A673 (cell line): ENCODE data around the gene PEX7.

Experiments
- EZH2 ChIP-seq: fragments of 200-600 bp; sonication (generic); IDR thresholded peaks from 2 replicates; pipeline ENCODE4 v1.6.1; 2017; ENCODE audit warnings: borderline replicate concordance, low read depth, mild to moderate bottlenecking, mixed read lengths, antibody characterized with exemption, low read length; ENCODE audit not compliant: poor library complexity, severe bottlenecking
- TF ChIP-seq, protein P1 (sequence below): fragments of 300-800, 200-600 bp; sonication (generic); conservative IDR thresholded peaks from 2 replicates; pipeline ENCODE4 v1.5.1; 2017; ENCODE audit warnings: low read depth, mild to moderate bottlenecking, antibody characterized with exemption, low read length, moderate library complexity, mixed read lengths

DNA sequence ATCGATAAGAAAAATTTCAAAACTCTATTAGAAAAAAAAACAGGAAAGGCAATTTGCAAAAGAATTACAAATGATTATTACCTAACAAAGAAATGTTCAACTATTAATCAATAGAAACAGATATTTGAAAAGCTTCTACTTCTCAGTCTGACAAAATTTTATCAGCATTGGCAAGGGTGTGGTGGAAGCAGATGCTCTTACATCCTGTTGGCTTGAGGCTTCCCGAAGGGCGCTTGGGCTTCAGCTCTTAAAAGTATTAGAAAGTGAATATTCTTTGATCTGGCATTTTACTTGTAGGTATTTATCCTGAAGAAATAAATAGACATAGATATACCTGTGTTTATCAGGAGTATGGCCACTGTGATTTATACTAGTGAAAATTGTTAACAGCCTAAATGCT is 138.4 kb downstream of the PEX7 start:
- TF ChIP-seq EZH2: no peak
- TF ChIP-seq, protein P1, sequence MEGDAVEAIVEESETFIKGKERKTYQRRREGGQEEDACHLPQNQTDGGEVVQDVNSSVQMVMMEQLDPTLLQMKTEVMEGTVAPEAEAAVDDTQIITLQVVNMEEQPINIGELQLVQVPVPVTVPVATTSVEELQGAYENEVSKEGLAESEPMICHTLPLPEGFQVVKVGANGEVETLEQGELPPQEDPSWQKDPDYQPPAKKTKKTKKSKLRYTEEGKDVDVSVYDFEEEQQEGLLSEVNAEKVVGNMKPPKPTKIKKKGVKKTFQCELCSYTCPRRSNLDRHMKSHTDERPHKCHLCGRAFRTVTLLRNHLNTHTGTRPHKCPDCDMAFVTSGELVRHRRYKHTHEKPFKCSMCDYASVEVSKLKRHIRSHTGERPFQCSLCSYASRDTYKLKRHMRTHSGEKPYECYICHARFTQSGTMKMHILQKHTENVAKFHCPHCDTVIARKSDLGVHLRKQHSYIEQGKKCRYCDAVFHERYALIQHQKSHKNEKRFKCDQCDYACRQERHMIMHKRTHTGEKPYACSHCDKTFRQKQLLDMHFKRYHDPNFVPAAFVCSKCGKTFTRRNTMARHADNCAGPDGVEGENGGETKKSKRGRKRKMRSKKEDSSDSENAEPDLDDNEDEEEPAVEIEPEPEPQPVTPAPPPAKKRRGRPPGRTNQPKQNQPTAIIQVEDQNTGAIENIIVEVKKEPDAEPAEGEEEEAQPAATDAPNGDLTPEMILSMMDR: no peak
